Fibroblast of upper back skin (primary cell): Measurements from ENCODE around the gene TTI1.

Experiments used
- DNase-seq: peaks from one replicate; pipeline ENCODE4 v3.0.0-alpha.2; 2013

The TTI1 gene

DNA sequence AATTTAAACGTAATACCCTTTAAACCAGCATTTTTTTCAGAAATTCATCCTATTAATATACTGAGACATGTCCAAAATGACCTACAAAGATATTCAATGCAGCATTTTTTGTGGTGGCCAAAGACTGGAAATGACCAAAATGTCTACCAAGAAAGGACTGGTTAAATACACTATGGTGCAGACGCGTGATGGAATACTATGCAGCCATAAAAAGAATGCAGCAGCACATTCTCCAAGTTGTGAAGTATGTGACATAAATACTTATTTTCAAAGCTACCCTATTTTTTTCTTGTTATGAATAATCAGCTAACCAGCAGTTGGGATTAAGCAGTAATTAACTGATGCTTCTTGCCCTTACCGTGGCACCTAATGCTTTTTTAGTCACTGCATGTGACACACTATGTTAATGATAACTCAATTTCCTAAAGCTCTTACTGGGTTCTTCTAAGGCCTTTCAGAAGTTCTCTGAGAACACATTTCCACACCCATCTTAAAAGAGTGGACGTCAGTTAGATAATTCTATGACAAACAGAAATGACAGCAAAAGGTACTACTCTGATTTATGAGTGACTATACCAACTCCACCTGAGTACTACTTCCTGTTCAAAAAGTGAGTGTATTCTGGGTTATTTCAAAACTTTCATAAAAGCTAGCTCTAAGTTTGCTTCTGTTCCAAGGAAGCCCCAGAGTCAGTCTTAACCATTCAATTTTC is 24.9 kb downstream of the TTI1 start:
- no peak for DNase-seq

DNA sequence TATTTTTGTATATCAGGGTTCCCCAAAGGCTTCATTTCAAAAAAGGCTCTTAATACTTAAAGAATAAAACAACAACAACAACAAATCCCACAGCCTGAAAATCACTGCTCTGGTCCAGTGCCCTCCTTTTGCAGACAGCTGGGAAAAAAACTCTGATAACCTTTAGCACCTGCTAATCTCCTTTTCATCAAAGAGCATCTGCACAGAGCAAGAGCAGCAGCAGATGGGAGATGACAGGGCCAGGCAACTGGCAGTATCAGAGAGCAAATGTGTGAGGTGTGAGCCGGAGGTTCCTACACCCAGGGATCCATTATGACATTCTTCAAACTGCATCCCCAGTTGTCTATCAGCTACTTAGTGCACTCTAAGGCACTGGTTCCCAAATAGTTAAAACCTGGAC is 25.7 kb downstream of the TTI1 start:
- no peak for DNase-seq

DNA sequence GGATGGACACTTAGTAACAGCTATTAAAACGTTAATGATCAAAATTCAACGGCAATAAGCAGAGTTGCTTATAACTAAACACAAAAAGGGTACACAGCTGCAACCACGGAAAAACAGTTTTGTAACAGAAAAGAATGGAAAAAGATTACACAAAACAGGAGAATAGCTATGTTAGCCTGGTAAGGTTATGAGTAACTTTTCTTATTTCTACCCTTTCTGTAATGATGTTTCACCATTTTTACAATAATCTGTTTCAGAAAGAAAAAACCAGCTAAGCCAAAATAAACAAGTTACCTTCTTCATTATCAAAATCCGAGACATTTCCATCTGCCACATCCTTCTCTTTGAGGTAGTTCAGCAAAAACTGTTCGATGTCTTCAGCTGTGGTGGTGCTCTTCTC is 27.4 kb downstream of the TTI1 start:
- DNase-seq = no peak

DNA sequence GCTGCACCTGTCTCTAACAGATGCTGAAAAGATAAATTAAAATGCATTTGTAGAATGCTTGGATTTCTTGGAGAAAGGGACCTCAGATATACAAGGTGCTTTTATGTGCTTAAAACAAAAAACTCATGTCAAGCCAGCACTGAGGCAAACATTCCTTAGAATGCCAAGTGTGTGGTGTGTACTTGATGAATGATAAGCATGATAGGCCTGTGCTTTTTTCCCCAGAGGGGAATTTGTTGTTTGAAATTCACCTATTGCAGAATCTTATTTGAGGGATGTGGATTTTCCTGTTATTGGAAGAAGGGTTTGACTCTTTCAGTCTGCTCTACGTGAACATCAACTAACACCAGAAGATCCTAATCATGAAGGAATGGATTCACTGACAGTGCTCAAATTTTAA is 28.8 kb downstream of the TTI1 start:
- no peak for DNase-seq

DNA sequence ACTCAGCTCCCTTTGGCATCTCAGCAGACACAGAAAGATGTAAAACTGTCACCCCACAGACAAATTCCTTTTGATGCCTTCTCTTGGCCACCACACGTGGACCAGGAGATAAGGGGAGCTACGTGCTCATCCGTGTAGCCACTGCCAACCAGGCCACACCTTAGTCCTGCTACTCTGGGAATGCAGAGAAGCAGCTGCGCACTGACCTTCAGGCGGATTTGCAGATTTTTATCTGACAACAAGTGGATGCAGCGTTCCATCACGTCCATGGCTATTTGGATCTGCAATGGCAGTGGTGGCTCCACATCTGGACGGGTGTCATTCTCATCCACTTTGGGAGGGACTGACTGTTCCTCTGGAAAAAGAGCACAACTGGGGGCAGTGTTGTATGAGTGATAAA is 30.8 kb downstream of the TTI1 start:
- no peak for DNase-seq

DNA sequence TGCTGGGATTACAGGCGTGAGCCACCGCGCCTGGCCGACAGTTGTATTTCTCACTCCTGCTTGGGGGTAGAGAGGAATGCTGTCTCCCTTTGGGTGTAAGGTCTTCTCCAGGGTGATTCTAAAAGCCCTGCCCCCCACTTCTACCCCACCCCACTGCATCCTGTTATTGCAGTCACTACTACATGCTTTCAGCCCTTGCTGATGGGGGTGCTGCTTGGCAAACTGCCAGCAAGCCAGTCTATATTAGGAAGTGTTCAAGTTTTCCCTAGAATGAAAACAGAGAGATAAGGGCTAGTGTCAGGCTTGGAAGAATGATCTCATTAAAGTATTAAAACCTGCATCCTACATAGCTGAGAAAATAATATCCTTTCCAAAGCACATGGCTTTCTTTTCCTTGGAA is 31.3 kb downstream of the TTI1 start:
- DNase-seq = peak; percentile 25

DNA sequence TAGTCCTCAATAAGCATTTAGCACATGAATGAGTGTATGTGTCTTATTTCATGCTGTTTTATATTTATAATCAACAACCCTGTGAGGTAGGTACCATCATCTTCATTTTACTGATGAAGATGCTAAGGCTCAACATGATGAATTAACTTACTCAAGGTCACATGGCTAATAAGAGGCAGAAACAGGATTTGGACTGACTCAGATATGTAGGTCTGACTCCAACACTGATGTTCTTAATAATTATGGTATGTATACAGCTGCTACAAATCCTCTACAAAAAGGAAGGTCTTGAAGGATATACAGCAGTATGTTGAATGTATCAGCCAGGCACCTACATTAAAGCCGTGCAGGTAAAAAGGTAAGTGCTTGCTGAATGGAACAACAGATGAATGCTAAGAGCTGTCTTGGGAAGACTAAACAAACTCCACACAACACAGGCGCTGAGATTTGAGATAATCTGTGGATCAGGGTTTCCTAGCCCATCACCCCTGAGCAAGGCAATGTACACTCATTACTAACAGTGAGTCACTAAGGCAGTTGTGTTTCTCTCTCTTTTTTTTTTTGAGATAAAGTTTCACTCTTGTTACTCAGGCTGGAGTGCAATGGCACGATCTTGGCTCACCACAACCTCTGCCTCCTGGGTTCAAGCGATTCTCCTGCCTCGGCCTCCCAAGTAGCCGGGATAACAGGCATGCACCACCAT is 31.9 kb downstream of the TTI1 start:
- peak; percentile 70 for DNase-seq

DNA sequence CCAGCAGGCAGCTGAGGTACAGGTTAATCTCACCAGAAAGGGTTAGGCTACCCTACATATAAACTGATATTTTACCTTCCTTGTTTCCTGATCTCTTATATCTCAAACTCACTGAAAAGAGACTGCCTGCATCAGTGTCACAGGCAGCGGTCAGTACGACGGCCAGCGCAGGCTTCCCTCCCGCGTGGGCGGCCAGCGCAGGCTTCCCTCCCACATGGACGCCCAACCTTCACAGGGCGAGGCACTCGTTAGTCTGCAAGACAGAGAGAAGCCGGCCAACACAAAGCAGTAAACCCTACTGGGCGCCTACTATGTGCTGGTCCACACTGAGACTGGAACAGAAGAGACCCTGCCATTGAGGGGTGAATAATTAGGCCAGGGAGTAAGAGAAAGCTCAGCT is 33.0 kb downstream of the TTI1 start:
- no peak for DNase-seq

DNA sequence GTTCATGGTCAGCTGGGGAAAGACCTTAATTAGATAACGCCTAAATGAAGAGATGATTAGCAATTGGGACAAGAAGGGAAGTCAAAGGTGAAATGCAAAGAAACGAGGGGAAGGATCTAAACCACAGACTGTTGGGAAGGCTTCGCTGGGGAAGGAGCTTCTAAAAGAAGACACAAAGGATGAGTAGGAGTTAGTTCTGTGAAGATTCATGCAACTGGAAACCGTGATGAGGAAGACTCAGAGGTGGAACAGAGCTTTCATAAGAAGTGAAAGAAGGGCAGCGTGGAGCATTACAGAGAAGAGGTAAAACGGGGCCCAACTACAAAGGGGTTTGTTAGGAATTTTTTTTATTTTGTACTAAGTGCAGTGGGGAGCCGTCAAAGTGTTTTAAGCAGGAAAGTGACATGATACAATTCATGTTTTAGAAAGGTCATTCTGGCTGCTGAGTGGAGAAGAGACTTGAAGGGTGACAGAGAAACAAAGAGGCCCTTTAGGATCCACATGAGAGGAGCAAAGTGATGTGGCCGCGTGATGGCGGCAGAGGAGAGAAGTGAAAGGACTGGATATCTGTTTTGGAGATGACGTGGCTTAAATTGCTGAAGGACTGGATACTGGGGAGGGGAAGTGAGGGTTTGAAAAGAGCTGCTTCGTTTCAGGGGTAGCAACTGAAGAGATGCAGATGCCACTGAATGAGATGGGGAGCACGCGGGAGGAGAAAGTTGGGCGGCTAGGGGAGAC is 33.6 kb downstream of the TTI1 start:
- DNase-seq = no peak

DNA sequence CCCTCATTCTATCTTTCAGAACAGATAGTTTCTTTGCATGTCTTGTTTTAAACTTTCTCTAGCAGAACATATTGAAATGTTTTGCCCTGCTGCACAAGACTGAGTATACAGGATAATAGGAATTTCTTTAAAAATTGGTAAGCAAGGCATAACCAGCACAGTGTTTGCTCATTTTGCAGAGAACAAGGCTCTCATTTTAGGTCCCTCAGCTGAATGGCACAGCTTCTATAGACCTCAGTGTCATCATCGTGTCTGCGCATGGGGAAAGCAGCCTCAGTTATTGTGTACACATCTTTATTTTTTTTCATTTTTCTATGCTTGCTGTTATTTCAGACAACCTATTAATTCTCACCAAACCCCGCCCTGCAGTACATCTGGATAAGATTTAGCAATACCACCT is 35.7 kb downstream of the TTI1 start:
- no peak for DNase-seq

DNA sequence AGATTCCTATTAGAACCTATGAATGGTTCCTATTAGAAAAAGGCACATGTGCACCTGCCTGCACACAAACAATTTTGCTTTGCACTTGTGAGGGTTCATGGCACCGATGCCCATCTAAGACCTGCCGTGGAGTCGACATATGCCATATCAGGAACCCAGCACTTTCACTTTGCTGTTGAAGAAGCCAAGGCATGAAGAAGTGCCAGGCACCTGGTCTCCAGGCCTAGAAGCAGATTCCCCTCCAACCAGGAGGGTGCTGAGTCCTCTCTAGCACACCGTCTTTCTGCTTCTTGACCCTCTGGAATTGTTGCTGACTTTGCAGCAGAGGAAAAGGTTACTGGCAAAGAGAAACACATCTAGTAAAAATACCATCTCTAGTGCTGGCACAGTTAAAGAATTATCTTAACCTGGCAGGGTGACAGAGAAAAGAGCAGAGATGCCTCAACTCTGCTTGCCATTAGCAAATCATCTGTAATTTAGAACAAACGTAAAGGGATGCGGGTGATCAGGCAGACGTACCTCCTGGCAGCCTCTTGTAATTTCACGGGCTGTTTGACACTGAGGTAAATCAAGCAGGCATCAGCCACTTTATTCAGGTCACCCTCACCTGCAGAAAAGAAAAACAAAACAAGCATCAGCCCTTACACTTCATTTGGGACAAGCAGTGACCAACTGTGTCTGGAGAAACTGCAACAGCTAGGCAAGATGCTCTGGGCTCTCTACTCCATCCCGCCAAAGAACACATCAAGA is 37.2 kb downstream of the TTI1 start:
- DNase-seq = no peak

DNA sequence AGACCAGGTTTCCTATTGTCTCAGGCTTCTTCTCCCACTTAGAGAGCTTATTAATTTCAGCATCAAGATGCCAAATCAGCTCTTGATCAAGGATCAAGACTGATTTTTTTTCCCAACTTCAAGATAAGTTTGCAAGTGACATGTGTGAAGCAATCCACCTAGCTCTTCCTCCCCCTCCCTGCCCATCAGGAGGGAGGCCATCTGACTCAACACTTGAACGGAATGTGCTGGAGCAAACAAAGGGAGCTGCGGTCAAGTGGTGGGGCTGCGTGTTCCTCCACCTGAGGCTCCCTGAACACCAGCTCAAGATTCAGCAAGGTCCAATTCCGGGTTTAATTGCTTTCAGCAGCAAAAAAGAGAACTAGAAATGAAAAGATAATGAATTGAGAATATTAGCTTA is 38.7 kb downstream of the TTI1 start:
- DNase-seq = peak; percentile 38

DNA sequence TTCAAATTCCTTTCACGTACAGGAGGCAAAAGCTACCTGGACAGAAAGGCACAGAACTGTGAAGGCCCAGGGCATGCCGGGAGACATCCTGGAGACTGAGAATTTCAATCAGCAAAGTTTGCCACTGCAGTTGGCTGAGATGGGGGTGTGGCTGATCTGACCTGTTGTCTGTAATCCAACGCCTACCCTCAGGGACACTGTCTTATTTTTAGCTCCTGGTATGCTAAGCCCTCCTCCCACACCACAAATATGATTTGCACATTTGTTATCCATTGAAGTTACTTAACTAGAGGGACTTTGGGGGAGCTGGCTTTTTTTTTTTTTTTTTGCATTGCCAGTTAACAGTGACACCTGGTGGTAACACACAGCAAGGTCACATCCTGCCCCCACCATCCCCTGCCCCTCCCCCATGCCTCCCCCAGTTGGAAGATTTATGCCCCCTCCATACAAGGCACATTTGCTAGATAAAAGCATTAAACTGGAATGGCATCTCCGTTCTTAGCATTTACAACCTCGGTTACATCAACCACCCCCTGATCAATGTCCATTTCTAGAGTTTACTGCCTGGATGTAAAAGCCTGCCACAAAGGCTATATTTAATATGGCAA is 40.4 kb downstream of the TTI1 start:
- peak; percentile 90 for DNase-seq

DNA sequence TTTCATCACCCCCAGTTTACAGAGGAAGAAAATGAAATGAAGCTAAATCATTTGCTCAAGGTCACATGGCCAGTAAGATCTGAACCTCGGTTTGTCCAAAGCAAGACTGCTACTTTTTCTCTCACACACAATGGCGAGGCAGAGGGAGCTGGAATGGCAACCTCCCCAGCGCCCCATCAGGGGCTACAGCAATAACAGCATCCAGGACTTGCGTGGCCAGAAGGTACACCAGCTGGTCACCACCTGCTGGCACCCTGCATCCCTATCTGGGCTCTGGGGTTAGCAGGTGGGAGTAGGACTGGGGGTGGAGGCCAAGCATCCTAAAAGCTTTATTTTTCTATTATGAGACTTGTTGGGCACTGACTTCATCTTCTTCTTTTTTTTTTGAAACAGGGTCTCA is 41.3 kb downstream of the TTI1 start:
- no peak for DNase-seq

DNA sequence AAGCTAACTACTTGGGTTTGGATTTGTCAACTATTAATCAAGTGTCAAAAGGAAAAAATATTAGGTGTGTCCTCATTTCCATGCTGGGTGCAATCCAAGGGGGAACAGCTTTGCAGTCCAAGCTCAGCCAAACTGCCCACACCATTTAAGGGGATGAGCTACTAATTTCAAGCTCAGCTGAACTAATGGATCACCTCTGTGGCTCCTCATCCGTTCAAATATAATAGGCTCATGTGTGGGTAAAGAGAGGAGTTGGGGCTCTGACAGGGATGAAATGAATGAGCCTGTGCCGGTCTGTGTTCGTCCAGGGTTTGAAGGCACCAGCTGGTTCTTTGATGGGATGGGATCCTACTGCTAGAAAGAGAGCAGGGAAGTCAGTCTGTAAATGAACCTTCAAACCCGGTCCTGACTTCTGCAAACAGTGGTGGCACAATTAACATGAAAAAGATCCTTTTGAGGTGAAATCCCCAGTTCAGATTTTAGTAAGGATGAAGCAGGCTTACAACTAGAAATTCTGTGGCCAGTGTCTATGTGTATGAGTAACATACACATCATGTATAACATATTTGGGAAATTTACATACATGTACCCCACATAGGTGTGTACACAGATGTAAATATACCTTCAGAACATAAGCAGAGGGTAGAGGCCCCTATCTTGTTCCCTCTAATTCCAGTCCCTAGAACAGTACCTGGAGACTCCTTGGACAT is 41.9 kb downstream of the TTI1 start:
- DNase-seq = no peak

DNA sequence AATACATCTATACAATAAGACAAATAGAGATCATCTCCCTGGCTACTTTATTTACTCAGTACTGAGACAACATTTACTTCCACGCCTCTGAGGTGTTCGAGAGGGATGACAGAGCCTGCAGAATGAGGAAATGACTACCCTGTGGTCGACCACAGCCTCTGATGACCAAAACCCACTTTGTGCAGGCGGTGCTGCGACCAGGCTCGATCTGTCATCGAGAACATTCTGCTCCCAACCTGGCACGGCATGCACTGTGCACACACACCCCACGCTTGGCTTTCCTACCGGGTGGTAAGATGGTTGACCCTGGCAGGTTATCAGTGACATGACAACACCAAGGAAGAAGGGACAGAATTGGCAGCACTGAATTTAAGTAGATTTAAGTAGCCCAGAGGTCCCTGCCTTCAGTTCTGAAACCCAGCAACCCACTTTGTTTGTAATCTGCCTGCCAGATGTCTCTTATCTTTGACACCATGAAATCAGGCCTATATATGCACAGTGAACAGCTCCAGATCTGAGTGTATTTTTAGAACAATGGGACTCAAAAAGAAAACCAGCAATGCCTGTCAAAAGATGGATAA is 42.6 kb downstream of the TTI1 start:
- peak; percentile 35 for DNase-seq

DNA sequence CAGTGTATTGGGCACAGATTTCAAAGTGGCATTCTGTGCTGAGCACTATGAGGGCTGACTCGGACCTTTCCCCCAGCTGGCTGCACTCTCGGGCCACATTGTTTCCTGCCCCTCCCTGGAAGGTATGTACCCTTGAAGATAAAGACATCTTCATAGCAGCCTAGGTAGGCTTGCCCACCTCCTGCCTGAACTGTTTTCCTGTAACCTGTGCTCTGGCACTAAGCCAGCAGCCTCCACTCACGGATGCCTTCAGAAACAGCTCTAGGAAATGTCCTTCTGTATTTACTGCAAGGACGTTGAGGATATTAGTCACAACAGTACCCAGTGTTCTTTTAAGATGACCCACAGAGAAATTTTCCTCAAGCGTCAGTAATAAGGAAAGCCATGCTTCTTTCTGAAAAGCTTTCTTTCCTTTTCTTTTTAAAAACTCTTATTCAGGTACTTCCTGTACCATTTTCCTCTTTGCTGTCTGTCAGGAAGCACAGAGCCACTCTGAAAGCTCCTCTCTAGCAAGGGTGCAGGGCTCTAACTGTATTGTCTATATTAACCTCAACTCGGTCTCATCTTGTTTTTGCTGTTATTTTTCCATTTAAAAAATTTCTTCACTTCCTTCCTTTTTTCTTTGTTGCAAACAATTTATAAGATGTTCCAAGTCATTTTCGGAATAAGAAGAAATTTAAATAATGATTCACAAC is 43.5 kb downstream of the TTI1 start:
- no peak for DNase-seq

DNA sequence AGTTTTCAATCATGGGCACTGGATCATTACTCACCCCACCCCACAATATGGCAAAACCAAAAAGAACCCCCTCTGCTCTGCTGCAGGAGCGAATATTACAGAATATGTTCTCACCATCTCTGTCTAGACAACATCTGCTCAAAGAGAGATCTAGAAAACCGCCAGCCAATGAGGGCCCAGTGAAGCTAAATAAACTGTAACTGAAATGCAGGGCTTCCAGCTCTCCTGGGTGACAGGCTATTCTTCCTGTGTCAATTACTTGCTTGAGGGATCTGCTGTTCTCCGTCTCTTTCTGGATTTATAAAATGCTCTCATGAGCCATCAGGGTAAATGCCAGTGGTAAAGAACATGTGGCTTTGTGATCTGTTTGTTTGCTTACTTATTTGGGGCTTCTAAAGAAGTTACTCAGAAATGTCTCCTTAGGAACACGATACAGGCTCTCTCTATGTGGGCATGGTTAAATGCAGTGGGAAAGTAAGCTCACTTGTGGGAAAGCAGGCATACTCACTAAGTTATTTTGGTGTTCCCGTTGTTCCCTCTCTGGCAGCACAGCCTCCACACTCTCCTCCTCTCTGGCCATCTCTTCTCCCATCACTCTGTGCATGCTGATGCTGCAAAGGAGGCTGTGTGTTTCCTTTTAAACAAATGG is 44.8 kb downstream of the TTI1 start:
- DNase-seq = no peak

DNA sequence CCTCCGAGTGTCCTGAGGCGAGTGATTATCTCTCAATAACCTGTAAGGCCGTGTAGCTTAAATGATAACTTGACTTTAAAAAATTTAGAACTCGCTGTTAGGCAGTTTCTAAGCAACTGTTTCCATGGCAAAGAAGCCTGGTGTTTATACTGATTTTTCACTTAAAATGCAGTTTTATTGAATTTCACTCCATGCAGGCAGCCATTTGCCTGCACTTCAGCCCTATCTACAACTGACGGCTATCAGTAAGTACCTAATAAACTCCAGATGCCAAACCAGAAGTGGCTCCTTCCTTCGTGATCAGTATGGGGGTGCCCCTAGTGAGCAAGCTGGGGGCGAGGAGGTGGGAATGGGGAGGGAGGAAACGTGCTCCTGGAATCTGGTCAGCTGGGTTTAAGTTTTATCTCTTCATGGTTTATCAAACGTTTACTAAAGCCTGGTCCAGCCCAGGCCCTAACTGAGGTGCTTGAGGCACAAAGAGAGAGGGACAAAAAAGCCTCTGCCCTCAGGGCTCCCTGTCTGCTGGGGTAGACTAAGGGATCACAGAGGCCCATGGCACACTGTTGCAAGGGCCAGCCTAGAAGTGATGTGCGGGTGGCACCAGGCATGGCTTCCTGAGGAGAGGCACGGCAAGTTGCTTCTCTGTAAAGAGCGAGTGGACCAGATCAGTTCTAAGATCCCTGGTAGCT is 45.5 kb downstream of the TTI1 start:
- DNase-seq = no peak
